Raji (cell line): ENCODE measurements around the gene CNTN6.

Source experiments
- POLR2A ChIP-seq: IDR thresholded peaks from 2 replicates; pipeline ENCODE4 v1.6.1; 2011; ENCODE audit warnings: low read depth, low read length, control low read depth; ENCODE audit not compliant: insufficient read depth

Gene CNTN6

DNA sequence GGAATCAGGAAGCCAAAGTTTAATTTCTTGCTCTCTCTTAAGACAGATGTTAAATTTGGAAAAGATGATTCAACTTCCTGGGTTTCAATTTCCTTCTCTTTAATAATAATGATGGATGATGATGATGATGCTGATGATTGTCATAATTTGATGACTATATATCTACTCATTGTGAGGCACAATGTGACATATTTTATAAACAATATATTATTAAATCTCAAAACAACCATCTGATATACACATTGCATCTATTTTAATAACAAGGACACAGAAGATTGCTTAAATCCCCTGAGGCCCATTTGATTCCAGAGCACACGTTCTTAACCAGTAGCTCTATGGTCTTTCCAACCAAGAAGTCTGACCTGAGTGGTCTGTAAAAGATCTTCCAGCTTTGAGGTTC is 124.0 kb downstream of the CNTN6 start:
- TF ChIP-seq POLR2A = no peak

DNA sequence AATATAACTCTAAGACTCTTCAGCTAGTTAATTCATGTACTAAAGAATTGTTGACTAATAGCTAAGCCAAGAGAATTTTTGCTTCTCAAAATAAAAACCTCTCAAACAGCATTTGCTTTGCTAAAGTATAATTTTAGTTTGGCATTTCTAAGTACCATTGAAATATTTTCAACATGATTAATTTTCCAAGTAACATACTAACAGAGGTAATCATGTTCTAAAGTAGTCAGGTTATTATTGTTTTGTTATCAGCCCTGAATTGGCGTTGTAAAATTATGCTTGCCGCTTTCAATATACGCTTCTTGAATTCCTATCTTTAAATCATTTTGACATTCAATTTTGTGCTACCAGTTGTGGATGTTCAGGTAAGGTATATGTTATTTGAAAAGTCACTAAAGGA is 134.3 kb downstream of the CNTN6 start:
- TF ChIP-seq POLR2A = no peak

DNA sequence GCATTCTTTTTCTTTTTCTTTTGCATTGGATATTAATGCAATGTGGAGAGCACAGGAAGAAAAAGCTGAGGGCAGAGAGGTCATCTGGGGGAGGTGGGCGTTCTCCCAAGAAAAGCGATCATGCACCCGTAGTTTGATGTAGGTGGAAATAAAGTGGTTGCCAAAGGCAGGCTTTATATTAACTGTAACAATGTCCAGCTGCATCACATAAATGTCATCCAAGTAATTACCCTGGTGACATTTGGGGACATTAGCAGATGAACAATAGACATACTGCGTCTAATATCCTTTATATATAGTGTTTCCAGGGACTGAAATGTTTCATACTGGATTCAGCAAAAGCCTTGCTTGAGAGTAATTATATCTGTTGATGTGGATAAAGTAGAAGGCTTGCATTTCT is 135.5 kb downstream of the CNTN6 start:
- no peak for TF ChIP-seq POLR2A

DNA sequence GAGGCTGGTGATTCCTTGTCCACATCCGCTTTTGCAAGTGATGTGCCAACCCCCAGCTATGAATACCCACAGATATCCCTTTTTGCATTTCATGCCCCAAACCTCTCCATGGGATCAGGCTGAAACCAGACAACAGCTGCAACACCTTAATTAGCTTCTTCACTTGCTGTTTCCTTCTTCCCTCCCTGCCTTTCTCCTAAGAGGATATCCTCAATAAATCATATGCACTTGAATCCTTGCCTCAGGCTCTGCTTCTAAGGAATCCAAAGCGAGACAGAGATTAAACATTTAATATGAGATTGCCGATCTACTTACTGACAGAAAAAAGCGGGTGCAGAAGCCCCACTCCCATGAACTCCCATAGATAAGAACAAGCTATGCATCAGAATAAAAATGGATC is 138.1 kb downstream of the CNTN6 start:
- TF ChIP-seq POLR2A = no peak

DNA sequence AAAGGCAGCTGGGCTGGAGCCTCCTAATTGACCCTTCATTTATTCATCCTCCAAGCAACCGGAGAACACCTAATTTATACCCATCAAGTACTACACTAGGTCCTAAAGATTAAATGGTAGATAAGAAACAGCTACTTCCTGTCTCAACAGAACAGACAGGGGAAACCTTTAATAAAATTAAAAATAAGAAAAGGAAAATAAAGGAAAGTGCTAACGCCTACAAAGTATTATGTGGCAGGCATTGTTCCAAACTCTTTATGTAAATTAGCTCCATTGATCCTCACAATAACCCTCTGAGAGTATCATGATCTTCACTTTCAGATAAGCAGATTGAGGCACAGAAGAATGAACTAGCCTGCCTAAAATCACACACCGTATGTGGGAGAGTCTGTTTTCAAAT is 139.5 kb downstream of the CNTN6 start:
- TF ChIP-seq POLR2A = no peak

DNA sequence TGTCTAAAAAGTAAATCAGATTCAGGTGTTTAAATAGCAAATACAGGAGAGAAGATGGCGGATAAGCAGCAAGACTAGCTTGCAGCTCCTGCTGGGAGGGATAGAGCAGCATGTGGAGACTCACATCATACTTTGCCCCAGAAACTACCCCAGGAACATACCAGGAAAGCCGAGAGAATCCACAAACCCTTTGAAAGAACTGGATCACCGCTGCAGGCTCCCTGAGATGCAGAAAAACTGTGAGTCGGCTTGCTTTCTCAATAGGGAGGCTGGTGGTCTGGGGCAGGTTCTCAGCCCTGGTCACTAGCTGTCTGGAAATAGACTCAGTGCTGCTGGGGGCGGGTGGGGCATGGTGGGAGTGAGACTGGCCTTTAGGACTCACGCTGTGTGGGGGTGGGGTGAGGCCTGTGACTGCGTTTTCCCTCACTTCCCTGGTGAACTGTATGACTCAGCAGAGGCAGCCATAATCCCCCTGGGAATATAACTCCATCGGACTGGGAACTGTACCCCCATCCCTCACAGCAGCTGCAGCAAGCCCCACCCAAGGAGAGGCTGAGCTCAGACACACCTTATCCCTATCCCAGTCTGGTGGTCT is 142.8 kb downstream of the CNTN6 start:
- no peak for TF ChIP-seq POLR2A

DNA sequence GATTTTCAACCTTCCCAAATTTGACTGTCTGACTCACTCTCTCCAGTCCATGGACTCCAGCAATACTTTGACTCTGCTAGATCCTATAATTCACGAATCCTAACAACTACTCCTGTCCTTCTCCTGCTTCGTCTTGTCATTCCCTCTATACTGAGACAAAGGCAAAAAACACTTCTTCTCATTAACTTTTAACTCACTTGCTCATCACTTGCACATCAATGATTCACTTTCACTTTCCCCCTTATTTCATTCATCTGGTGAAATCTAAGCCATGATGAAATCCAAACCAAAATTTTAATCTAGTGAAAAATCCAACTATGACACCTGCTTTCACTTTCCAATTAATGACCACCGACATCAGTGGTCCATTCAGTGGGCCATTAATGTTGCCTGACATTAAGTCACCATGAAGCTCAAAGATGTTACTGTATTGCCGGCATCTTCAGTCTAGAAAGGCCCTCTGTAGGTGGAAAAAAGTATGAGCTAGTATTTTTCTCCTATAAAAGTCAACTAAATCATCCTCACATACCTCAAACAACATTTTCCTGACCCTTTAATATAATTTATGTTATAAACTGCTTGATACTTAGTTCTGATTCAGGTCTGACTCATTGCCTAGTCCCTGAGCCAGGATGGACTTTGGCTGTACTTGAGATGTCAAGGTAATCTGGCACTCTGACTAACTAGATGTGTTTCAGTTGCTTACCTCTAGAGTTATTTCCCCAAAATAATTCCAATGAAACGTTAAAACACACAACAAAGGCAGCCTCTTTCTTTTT is 158.6 kb downstream of the CNTN6 start:
- TF ChIP-seq POLR2A = no peak

DNA sequence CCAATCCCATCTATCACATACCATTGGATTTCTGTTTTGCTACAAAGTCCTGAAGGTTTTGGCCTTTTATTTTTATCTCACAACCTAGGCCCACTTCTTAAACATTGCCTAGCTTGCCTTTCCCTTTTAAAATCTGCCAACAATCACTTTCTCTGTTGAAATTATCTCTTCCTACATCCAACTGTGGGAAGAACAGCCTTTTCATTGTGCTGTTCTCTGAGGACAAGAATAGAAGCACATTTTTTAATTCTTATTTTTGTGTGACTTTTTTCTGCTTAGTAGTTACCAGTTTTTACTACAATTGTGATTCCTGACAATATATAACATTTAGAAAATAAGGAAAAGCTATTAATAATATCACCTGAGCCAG is 159.2 kb downstream of the CNTN6 start:
- no peak for TF ChIP-seq POLR2A

DNA sequence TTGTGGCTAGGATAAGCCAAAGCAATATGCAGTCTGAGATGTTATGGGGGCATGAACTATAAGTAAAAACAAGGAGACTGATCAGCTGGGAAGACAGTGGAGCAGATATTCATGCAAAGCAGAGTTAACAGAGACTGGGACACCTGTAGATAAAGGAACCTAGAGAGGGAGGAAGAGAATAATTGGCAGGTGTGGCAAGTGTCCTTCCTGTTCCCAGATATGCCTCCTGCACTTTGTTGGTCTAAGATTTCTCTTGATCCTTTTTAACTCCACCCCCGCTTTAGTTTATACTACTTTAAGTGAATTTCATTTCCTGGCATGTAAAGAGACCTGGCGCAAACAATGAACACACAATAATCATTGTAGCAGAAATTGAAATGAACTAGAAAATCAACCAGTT is 169.4 kb downstream of the CNTN6 start:
- no peak for TF ChIP-seq POLR2A

DNA sequence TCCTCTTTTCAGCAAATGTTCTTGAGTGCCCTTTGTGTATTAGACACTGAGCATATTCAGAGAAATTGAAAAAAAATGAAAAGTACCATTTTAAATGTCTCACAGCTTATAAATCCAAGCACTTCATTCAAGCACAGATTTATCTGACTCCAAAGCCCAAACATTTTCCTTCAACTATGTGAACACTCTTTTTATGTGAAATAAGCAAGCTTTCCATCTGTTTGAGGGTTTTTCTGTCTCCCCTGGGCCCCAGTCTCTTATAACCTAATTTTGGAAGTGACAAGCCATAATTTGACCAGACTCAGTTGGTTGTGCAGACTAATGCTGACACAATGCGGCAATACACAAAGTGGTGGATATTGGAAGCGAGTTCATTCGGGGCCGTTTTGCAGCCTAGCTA is 170.3 kb downstream of the CNTN6 start:
- no peak for TF ChIP-seq POLR2A

DNA sequence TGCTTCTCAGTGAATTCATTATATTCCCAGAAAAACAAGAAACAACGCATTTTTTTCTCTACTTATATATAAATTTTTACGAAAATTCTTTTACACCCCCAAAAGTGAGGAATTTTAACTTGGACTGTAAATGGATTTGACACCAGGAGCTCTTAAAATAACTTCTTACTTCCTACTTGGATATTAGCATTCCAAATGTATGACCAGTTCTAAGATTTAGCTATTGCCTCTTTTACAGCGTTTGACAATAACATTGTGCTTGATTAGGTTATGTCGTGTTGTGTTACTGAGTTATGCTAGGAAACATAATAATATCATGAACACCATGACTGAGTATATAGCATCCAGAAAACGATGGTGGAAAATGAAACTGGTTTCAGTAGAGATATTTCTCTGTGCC is 177.0 kb downstream of the CNTN6 start:
- TF ChIP-seq POLR2A = no peak

DNA sequence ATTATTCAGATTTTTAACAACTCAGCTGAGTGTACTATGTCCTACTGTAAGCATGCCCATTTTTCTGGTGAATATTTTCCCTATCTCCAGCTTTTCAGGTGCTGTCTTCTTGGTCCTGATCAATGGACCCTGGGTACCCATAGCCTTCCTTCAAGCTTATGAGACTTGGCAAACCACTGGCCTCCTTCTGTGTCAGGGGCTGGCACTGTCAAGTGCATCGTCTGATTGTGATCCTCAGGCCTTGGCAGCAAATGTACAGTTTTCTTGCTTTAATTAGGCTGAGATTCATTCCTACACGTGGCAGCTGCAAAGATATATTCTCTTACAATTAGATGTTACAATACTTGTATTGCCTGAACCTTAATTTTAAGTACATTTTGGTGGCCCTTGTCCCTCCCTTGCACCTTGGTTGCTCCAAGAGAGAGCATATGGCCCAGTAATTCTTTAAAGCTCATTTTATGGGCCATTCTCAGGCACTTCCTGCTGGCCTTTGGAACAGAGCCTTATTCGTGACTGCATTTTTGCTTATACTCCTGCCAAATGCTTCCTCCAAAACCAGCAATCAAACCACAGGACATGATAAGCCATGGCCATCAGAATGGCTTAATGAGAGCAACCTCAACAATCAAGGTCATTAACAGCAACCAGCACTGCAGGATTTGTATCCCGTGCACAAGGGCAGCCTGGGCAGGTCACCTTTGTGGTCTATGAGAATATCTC is 179.9 kb downstream of the CNTN6 start:
- TF ChIP-seq POLR2A = no peak

DNA sequence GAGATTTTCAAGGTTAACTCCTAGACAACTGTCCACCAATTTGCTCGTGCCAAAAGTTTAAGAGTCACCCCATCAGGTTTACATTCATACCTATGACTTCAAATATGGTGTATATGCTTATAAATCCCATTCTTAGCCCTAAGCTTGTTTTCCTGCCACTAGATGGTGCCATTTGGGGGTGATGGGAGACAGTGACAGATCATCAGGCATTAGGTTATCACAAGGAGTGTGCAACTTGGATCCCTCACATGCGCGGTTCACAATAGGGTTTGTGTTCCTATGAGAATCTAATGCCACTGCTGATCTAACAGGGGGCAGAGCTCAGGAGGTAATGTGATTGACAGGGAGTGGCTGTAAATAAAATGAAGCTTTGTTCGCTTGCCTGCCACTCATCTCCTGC is 182.7 kb downstream of the CNTN6 start:
- TF ChIP-seq POLR2A = no peak

DNA sequence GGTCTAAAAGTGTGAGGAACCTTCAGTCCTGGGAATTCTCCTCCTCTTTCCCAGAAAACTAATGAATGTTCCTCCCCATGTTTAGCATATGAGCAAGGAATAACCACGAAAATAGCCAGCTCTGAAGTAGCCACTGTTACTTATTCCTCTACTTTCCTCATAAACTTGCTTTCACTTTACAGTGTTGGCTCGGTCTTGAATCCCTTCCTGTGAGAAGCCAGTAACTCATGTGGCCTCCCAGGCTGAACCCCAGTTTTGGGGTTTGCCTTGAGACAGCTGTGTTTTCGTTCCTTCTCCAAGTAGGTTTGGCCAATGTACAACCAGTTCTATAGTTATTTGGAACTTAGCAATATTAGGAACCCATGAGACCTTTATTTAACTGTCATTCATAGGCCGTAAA is 195.0 kb downstream of the CNTN6 start:
- no peak for TF ChIP-seq POLR2A

DNA sequence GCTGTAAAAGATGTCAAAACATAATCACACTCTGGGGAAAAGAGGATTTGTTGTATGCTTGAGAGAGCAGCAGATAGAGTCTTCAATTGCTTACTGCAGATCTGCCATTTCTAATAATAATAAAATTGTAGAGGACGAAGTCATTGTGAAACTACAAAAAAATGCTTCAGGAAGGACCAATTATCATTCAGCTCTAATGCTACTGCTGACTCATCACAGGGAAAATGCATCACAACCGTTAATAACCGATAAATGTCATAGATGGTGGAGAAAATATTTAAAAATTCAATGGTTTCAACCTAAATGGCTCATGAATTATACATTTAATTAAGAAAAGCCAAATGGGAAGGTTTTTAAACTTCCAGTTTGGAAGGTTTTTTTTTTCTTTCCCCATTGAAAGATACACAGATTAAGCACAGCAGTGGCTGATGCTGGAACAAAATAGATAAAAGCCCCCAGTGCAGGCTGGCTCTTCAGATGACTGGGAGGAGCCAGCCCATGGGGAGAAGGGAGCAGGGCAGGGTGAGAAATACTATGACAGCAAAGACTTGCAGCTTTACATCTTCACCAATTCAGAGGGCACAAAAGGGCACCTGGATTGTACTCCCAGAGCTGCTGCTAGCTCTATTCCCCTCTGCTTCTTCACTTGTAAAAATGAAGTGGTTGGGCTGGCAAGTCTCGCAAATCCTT is 196.1 kb downstream of the CNTN6 start:
- TF ChIP-seq POLR2A = no peak
